Breast epithelium (tissue), 4 donors: ENCODE data around the gene ACADL. TPM values are rescaled to one million over a fixed set of nuclear protein-coding genes. Genes with fewer than 3 reads are reported as not detected.

Source experiments
- DNase-seq, 2 donors: peaks; one replicate each; pipeline ENCODE4 v3.0.0-alpha.2; 2019; ENCODE audit warnings: low spot score in 2 of 2
- H3K27ac ChIP-seq, 2 donors: fragments of 200-600 bp; sonication (generic) in 1 of 2; one replicate each; pipeline ENCODE4 v1.5.1; 2016 to 2019; ENCODE audit warnings: mild to moderate bottlenecking in 1 of 2
- H3K27me3 ChIP-seq, 2 donors: fragments of 200-600 bp; sonication (generic) in 1 of 2; one replicate each; pipeline versions ENCODE4 v1.5.1 to v1.6.0; 2017 to 2019; ENCODE audit warnings: control low read depth in 1 of 2, mild to moderate bottlenecking in 1 of 2
- H3K36me3 ChIP-seq: fragments of 200-600 bp; one replicate; pipeline ENCODE4 v1.5.1; 2019
- H3K4me1 ChIP-seq, 2 donors: fragments of 200-600 bp; sonication (generic); one replicate each; pipeline ENCODE4 v1.5.1; 2016 to 2019; ENCODE audit warnings: control low read depth in 1 of 2
- H3K4me3 ChIP-seq, 3 donors: fragments of 200-600 bp; sonication (generic); 1 replicate in 2 of 3; 2 replicates in 1 of 3; pipeline ENCODE4 v1.5.1; 2016 to 2019; ENCODE audit warnings: mild to moderate bottlenecking in 3 of 3, moderate library complexity in 2 of 3
- H3K9me3 ChIP-seq, 2 donors: fragments of 200-600 bp; sonication (generic) in 1 of 2; one replicate each; pipeline ENCODE4 v1.5.1; 2016 to 2019; ENCODE audit warnings: control low read depth in 1 of 2
- POLR2A ChIP-seq: fragments of 450-650 bp; IDR thresholded peaks from one replicate; pipeline ENCODE4 v1.6.1; 2016; ENCODE audit warnings: antibody characterized with exemption, mild to moderate bottlenecking, moderate library complexity
- POLR2AphosphoS5 ChIP-seq, 3 donors: sonication (generic); formaldehyde crosslinking; IDR thresholded peaks; one replicate each; pipeline ENCODE4 v1.6.1; 2017; ENCODE audit warnings: antibody characterized with exemption in 3 of 3
- intact Hi-C: fragments of 100-400 bp; cut with DNase I; formaldehyde crosslinking; loops from one replicate; pipeline ENCODE4 v1.15.1; 2023; ENCODE audit warnings: low total_unique reads
- total RNA-seq, 3 donors: library from RNA; depleted of rRNA; stranded (reverse); fragments of >200 nt; gene quantifications; one replicate each; pipeline ENCODE4 v1.1.0, GENCODE V29; 2016
- TF ChIP-seq, protein P1 (sequence below), 3 donors: fragments of 450-650 bp; IDR thresholded peaks; one replicate each; pipeline ENCODE4 v1.5.1; 2016 to 2017; ENCODE audit warnings: antibody characterized with exemption in 3 of 3, mild to moderate bottlenecking in 3 of 3, moderate library complexity in 3 of 3

Gene ACADL
- total RNA-seq, 3 donors from 2014 or later, result 2.0 to 27.5 (median 2.5) TPM

GRCh38 chr2:210250622-210251021, 25.4 kb upstream of the ACADL start:
- Histone ChIP-seq H3K27me3 (no peaks in the 10 kb centered on the region), H3K9me3 (no peaks in the 10 kb centered on the region), H3K27ac (no peak overlapping the region), H3K4me1 (no peaks in the 10 kb centered on the region), H3K36me3 (no peaks in the 10 kb centered on the region), H3K4me3 (no peak overlapping the region)
- TF ChIP-seq POLR2A (no peak), POLR2AphosphoS5 (IDR thresholded peaks at IDR 0.05) (no peak)
- intact Hi-C loops, result loop anchor here (5.0 kb wide), 1 partner anchor 172 kb away; no protein-coding TSS in a partner anchor
- DNase-seq, result no peak

DNA sequence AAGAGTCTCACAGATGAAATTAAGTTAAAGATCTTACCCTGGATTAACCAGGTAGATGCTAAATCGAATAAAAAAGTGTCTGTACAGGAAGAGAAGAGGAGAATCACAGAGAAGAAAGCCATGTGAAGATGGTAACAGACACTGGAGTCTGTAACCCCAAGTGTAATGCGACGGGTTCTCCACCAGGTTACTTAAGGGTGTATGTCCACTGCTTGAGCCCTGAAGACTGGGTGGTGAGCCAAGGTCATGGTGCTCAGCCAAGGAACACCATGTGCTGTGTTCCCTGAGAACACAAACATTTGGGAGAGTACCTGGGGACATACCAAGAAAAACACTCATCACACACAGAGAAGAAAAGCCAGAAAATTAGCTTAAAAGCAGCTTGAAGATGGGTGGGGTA, 8.2 kb upstream of the ACADL start:
- H3K36me3 ChIP-seq, result no peaks in the 10 kb centered on the region
- DNase-seq, result no peak
- no peak overlapping the region for H3K4me3 ChIP-seq
- no peaks in the 10 kb centered on the region for H3K4me1 ChIP-seq
- no peaks in the 10 kb centered on the region for H3K27me3 ChIP-seq
- intact Hi-C loops, result no loop called here
- no peak overlapping the region for H3K27ac ChIP-seq
- H3K9me3 ChIP-seq, result no peaks in the 10 kb centered on the region
- TF ChIP-seq POLR2A, result no peak
- TF ChIP-seq, protein P1, sequence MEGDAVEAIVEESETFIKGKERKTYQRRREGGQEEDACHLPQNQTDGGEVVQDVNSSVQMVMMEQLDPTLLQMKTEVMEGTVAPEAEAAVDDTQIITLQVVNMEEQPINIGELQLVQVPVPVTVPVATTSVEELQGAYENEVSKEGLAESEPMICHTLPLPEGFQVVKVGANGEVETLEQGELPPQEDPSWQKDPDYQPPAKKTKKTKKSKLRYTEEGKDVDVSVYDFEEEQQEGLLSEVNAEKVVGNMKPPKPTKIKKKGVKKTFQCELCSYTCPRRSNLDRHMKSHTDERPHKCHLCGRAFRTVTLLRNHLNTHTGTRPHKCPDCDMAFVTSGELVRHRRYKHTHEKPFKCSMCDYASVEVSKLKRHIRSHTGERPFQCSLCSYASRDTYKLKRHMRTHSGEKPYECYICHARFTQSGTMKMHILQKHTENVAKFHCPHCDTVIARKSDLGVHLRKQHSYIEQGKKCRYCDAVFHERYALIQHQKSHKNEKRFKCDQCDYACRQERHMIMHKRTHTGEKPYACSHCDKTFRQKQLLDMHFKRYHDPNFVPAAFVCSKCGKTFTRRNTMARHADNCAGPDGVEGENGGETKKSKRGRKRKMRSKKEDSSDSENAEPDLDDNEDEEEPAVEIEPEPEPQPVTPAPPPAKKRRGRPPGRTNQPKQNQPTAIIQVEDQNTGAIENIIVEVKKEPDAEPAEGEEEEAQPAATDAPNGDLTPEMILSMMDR (IDR thresholded peaks at IDR 0.05), result peak in 1 of 3 donors; percentile 16

DNA sequence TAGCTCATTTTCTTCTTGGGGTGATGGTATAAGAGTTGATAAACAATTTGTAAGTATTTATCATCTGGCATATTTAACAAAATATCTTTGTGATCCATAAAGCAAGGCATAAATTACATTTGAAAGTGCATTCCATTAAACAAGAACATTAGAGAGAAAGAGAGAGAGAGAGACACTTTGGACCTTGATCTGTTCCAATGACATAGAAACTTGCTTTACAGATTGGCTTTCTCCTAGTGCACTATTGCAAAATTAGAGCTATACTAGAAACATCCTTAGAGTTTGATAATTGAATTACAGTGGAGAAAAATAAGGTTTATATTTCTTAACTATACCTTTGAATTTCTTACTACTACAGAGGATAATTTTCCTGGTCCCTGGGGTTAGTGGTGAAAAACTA, 5.7 kb upstream of the ACADL start:
- Histone ChIP-seq H3K4me1 (no peaks in the 10 kb centered on the region), H3K9me3 (no peaks in the 10 kb centered on the region), H3K27ac (no peak overlapping the region), H3K4me3 (no peak overlapping the region), H3K27me3 (peaks cover 0 to 8% of the 10 kb centered on the region in 2 donors), H3K36me3 (no peaks in the 10 kb centered on the region)
- TF ChIP-seq POLR2AphosphoS5 (IDR thresholded peaks at IDR 0.05) (no peak), POLR2A (no peak)
- TF ChIP-seq, protein P1 (IDR thresholded peaks at IDR 0.05), result no peak
- intact Hi-C loops, result no loop called here
- DNase-seq, result no peak

DNA sequence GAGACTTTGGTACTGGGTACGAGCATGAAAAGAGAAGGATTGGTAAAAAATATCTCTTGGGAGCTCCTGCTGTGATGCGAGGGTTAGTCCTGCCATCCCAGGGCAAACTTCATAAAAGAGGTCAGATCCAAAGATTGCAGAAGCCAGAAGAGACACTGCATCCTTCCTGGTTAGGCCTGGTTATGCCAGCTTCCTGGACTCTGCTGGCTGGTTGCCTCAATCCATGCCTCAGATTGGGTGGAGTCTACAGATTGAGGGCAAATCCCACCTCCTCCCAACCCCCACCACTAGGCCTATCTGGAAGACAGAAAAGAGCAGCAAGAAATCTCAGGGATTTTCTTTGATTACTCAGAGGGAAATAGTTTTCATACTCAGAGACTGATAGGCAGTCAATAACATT, 5.3 kb upstream of the ACADL start:
- Histone ChIP-seq H3K4me3 (no peak overlapping the region), H3K9me3 (no peaks in the 10 kb centered on the region), H3K27me3 (peaks cover 0 to 12% of the 10 kb centered on the region in 2 donors), H3K4me1 (no peaks in the 10 kb centered on the region), H3K36me3 (no peaks in the 10 kb centered on the region), H3K27ac (no peak overlapping the region)
- TF ChIP-seq, protein P1 (IDR thresholded peaks at IDR 0.05), result no peak
- no peak for TF ChIP-seq POLR2A
- TF ChIP-seq POLR2AphosphoS5 (IDR thresholded peaks at IDR 0.05), result no peak
- DNase-seq, result no peak
- intact Hi-C loops, result no loop called here

GRCh38 chr2:210228586-210228985, 3.3 kb upstream of the ACADL start:
- peaks cover 0 to 26% of the 10 kb centered on the region in 2 donors for H3K27me3 ChIP-seq
- no peak for DNase-seq
- H3K4me1 ChIP-seq, result no peaks in the 10 kb centered on the region
- TF ChIP-seq, protein P1 (IDR thresholded peaks at IDR 0.05), result no peak
- no peaks in the 10 kb centered on the region for H3K9me3 ChIP-seq
- no peak overlapping the region for H3K27ac ChIP-seq
- H3K36me3 ChIP-seq, result no peaks in the 10 kb centered on the region
- intact Hi-C loops, result no loop called here
- H3K4me3 ChIP-seq, result no peak overlapping the region
